ENCODE measurements around the gene TREML4. TPM values are rescaled to one million over a fixed set of nuclear protein-coding genes. Genes with fewer than 3 reads are reported as not detected.

Gene TREML4
- total RNA-seq, 1 donor from 2014 or later: not detected

GRCh38 chr6:41224800-41225199 is 3.3 kb upstream of the TREML4 start:
- H3K36me3 Mint-ChIP-seq (ENCODE audit: unreplicated experiment): peaks cover 6% of the 10 kb centered on the region
- peaks cover 10% of the 10 kb centered on the region for H3K27me3 Mint-ChIP-seq (ENCODE audit: unreplicated experiment)
- no peaks in the 10 kb centered on the region for H3K4me1 Mint-ChIP-seq (ENCODE audit: low read depth, unreplicated experiment)
- TF ChIP-seq, protein P1, sequence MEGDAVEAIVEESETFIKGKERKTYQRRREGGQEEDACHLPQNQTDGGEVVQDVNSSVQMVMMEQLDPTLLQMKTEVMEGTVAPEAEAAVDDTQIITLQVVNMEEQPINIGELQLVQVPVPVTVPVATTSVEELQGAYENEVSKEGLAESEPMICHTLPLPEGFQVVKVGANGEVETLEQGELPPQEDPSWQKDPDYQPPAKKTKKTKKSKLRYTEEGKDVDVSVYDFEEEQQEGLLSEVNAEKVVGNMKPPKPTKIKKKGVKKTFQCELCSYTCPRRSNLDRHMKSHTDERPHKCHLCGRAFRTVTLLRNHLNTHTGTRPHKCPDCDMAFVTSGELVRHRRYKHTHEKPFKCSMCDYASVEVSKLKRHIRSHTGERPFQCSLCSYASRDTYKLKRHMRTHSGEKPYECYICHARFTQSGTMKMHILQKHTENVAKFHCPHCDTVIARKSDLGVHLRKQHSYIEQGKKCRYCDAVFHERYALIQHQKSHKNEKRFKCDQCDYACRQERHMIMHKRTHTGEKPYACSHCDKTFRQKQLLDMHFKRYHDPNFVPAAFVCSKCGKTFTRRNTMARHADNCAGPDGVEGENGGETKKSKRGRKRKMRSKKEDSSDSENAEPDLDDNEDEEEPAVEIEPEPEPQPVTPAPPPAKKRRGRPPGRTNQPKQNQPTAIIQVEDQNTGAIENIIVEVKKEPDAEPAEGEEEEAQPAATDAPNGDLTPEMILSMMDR (IDR thresholded peaks at IDR 0.05; ENCODE audit: partially characterized antibody, unreplicated experiment): no peak
- no peak for DNase-seq
- H3K4me3 Mint-ChIP-seq (ENCODE audit: unreplicated experiment): no peak overlapping the region
- peaks cover 7% of the 10 kb centered on the region for H3K9me3 Mint-ChIP-seq (ENCODE audit: unreplicated experiment)
- no peak overlapping the region for H3K27ac Mint-ChIP-seq (ENCODE audit: unreplicated experiment)

DNA sequence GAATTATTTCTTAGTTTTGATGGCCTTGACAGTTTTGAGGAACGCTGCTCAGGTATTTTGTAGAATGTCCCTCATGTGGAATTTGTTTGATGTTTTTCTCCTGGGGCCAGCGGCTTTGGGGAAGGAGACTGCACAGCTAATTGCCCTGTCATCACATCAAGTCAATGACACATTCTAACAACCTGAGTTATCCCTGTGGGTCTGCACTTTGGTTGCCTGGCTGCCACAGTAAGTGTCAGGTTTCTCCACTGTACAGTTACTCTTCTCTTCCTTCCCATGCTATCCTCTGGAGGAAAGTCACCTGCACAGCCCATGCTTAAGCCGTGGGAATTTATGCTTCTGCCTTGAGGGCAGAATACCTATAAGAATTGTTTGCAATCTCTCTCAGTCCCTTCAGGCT is 1.4 kb upstream of the TREML4 start:
- DNase-seq: no peak
- no peaks in the 10 kb centered on the region for H3K4me1 Mint-ChIP-seq (ENCODE audit: low read depth, unreplicated experiment)
- peaks cover 9% of the 10 kb centered on the region for H3K9me3 Mint-ChIP-seq (ENCODE audit: unreplicated experiment)
- no peak overlapping the region for H3K27ac Mint-ChIP-seq (ENCODE audit: unreplicated experiment)
- peaks cover 4% of the 10 kb centered on the region for H3K36me3 Mint-ChIP-seq (ENCODE audit: unreplicated experiment)
- H3K27me3 Mint-ChIP-seq (ENCODE audit: unreplicated experiment): peaks cover 9% of the 10 kb centered on the region
- TF ChIP-seq, protein P1 (IDR thresholded peaks at IDR 0.05; ENCODE audit: partially characterized antibody, unreplicated experiment): no peak
- no peak overlapping the region for H3K4me3 Mint-ChIP-seq (ENCODE audit: unreplicated experiment)

DNA sequence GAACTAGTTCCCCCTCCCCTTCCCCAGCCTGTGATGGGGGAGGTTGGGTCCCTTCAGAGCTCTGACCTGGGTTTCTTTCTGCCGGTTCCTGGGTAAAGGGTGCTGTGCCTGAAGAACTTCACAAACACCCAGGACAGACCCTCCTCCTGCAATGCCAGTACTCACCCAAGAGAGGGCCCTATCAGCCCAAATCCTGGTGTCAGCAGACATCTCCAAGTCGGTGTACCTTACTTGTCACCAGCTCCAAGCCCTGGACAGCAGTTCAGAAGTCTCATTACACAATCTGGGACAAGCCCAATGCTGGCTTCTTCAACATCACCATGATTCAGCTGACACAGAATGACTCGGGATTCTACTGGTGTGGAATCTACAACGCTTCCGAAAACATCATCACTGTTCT is 467 bp downstream of the TREML4 start:
- Mint-ChIP-seq H3K4me1 (ENCODE audit: low read depth, unreplicated experiment) (no peaks in the 10 kb centered on the region), H3K9me3 (ENCODE audit: unreplicated experiment) (peaks cover 7% of the 10 kb centered on the region), H3K36me3 (ENCODE audit: unreplicated experiment) (no peaks in the 10 kb centered on the region), H3K4me3 (ENCODE audit: unreplicated experiment) (no peak overlapping the region), H3K27me3 (ENCODE audit: unreplicated experiment) (peaks cover 5% of the 10 kb centered on the region), H3K27ac (ENCODE audit: unreplicated experiment) (no peak overlapping the region)
- no peak for DNase-seq
- TF ChIP-seq, protein P1 (IDR thresholded peaks at IDR 0.05; ENCODE audit: partially characterized antibody, unreplicated experiment): no peak

- no peak for DNase-seq
- H3K4me3 Mint-ChIP-seq (ENCODE audit: unreplicated experiment): no peak overlapping the region
- H3K9me3 Mint-ChIP-seq (ENCODE audit: unreplicated experiment): peaks cover 7% of the 10 kb centered on the region
- TF ChIP-seq, protein P1 (IDR thresholded peaks at IDR 0.05; ENCODE audit: partially characterized antibody, unreplicated experiment): no peak
- no peaks in the 10 kb centered on the region for H3K36me3 Mint-ChIP-seq (ENCODE audit: unreplicated experiment)
- H3K4me1 Mint-ChIP-seq (ENCODE audit: low read depth, unreplicated experiment): no peaks in the 10 kb centered on the region
- H3K27me3 Mint-ChIP-seq (ENCODE audit: unreplicated experiment): no peaks in the 10 kb centered on the region
- no peak overlapping the region for H3K27ac Mint-ChIP-seq (ENCODE audit: unreplicated experiment)
Observed at GRCh38 chr6:41229721-41230120, 1.6 kb downstream of the TREML4 start.

- H3K27me3 Mint-ChIP-seq (ENCODE audit: unreplicated experiment): no peaks in the 10 kb centered on the region
- TF ChIP-seq, protein P1 (IDR thresholded peaks at IDR 0.05; ENCODE audit: partially characterized antibody, unreplicated experiment): no peak
- peaks cover 7% of the 10 kb centered on the region for H3K9me3 Mint-ChIP-seq (ENCODE audit: unreplicated experiment)
- no peak overlapping the region for H3K4me3 Mint-ChIP-seq (ENCODE audit: unreplicated experiment)
- DNase-seq: no peak
- no peaks in the 10 kb centered on the region for H3K36me3 Mint-ChIP-seq (ENCODE audit: unreplicated experiment)
- no peaks in the 10 kb centered on the region for H3K4me1 Mint-ChIP-seq (ENCODE audit: low read depth, unreplicated experiment)
- no peak overlapping the region for H3K27ac Mint-ChIP-seq (ENCODE audit: unreplicated experiment)
Observed at GRCh38 chr6:41231246-41231645, 3.1 kb downstream of the TREML4 start.
